Liver (tissue), 9 donors: ENCODE measurements around the gene SEPHS1. TPM values are rescaled to one million over a fixed set of nuclear protein-coding genes. Genes with fewer than 3 reads are reported as not detected.

Experiments used
- DNase-seq: peaks from one replicate; pipeline ENCODE4 v3.0.0-alpha.2; 2017; ENCODE audit warnings: low spot score
- H3K27ac ChIP-seq, 2 donors: one replicate each; pipeline ENCODE4 v1.7.0; 2013; ENCODE audit warnings: inconsistent platforms in 2 of 2, low read length in 2 of 2, control low read depth in 1 of 2, low read depth in 1 of 2, mild to moderate bottlenecking in 1 of 2
- H3K27me3 ChIP-seq, 4 donors: one replicate each; pipeline versions ENCODE4 v1.6.1 to v1.7.0; 2013; ENCODE audit warnings: low read length in 3 of 4, inconsistent platforms in 1 of 4, mild to moderate bottlenecking in 1 of 4, moderate library complexity in 1 of 4; ENCODE audit not compliant: control insufficient read depth in 4 of 4, insufficient read depth in 4 of 4
- H3K36me3 ChIP-seq, 4 donors: one replicate each; pipeline versions ENCODE4 v1.6.1 to v1.7.0; 2013; ENCODE audit warnings: low read length in 3 of 4, mild to moderate bottlenecking in 3 of 4, low read depth in 1 of 4, moderate library complexity in 1 of 4; ENCODE audit not compliant: control insufficient read depth in 4 of 4, insufficient read depth in 3 of 4
- H3K4me1 ChIP-seq, 4 donors: one replicate each; pipeline versions ENCODE4 v1.6.1 to v1.7.0; 2013; ENCODE audit warnings: low read length in 3 of 4, mild to moderate bottlenecking in 3 of 4, moderate library complexity in 1 of 4; ENCODE audit not compliant: control insufficient read depth in 4 of 4, insufficient read depth in 4 of 4
- H3K4me3 ChIP-seq, 3 donors: one replicate each; pipeline versions ENCODE4 v1.6.1 to v1.7.0; 2013; ENCODE audit warnings: low read length in 3 of 3, control low read depth in 1 of 3, low read depth in 1 of 3, mild to moderate bottlenecking in 1 of 3
- H3K9ac ChIP-seq, 2 donors: one replicate each; pipeline ENCODE4 v1.7.0; 2013; ENCODE audit warnings: low read length in 2 of 2, mild to moderate bottlenecking in 2 of 2, moderate library complexity in 2 of 2, control low read depth in 1 of 2, low read depth in 1 of 2
- H3K9me3 ChIP-seq, 4 donors: one replicate each; pipeline versions ENCODE4 v1.6.1 to v1.7.0; 2013; ENCODE audit warnings: low read length in 3 of 4; ENCODE audit not compliant: control insufficient read depth in 4 of 4
- ATF3 ChIP-seq: IDR thresholded peaks from 2 replicates; pipeline ENCODE4 v1.6.1; 2016; ENCODE audit warnings: antibody characterized with exemption
- EGR1 ChIP-seq, 2 donors: IDR thresholded peaks; 2 replicates each; pipeline ENCODE4 v1.6.1; 2016 to 2018; ENCODE audit warnings: antibody characterized with exemption in 2 of 2, low read depth in 2 of 2
- FOXA1 ChIP-seq: IDR thresholded peaks from 2 replicates; pipeline ENCODE4 v1.6.1; 2016; ENCODE audit warnings: antibody characterized with exemption
- FOXA2 ChIP-seq: IDR thresholded peaks from 2 replicates; pipeline ENCODE4 v1.6.1; 2016; ENCODE audit warnings: antibody characterized with exemption
- HNF4A ChIP-seq, 2 donors: conservative IDR thresholded peaks; 2 replicates each; pipeline ENCODE4 v1.6.1; 2016; ENCODE audit warnings: antibody characterized with exemption in 2 of 2, mild to moderate bottlenecking in 2 of 2
- JUND ChIP-seq, 2 donors: IDR thresholded peaks; 2 replicates each; pipeline ENCODE4 v1.6.1; 2016; ENCODE audit warnings: antibody characterized with exemption in 2 of 2
- MAX ChIP-seq: IDR thresholded peaks from 2 replicates; pipeline ENCODE4 v1.6.1; 2016; ENCODE audit warnings: antibody characterized with exemption
- NR2F2 ChIP-seq: IDR thresholded peaks from 2 replicates; pipeline ENCODE4 v1.6.1; 2016; ENCODE audit warnings: antibody characterized with exemption
- RAD21 ChIP-seq, 2 donors: IDR thresholded peaks; 2 replicates each; pipeline ENCODE4 v1.6.1; 2016; ENCODE audit warnings: antibody characterized with exemption in 2 of 2, mild to moderate bottlenecking in 2 of 2
- REST ChIP-seq: IDR thresholded peaks from 2 replicates; pipeline ENCODE4 v1.6.1; 2016; ENCODE audit warnings: antibody characterized with exemption, mild to moderate bottlenecking
- RXRA ChIP-seq, 2 donors: IDR thresholded peaks; 2 replicates each; pipeline ENCODE4 v1.6.1; 2017 to 2018; ENCODE audit warnings: antibody characterized with exemption in 2 of 2, mild to moderate bottlenecking in 1 of 2
- TAF1 ChIP-seq: conservative IDR thresholded peaks from 2 replicates; pipeline ENCODE4 v1.6.1; 2016; ENCODE audit warnings: antibody characterized with exemption, mild to moderate bottlenecking
- YY1 ChIP-seq: IDR thresholded peaks from 2 replicates; pipeline ENCODE4 v1.6.1; 2016; ENCODE audit warnings: antibody characterized with exemption, mild to moderate bottlenecking
- ZBTB33 ChIP-seq: IDR thresholded peaks from 2 replicates; pipeline ENCODE4 v1.6.1; 2016; ENCODE audit warnings: antibody characterized with exemption
- WGBS: extraction: QIAGEN DNeasy Blood & Tissue Kit; methylation state at CpG from one replicate; pipeline ENCODE4 v1.1.7; 2013; 5-methylcytosine and 5-hydroxymethylcytosine counted together
- polyA plus RNA-seq, 2 donors: library from polyadenylated mRNA; stranded (reverse) in 1 of 2; unstranded in 1 of 2; fragments of 200-250 nt in 1 of 2; fragments of >200 nt in 1 of 2; fragmentation: Nextera tagmentation in 1 of 2; extraction: Ambion mirVana in 1 of 2; gene quantifications; one replicate each; pipeline versions ENCODE4 v1.2.1 to v1.2.3, GENCODE V29; 2013 to 2015
- total RNA-seq, 2 donors: library from RNA; depleted of rRNA; stranded (reverse); fragments of >200 nt; gene quantifications; one replicate each; pipeline ENCODE4 v1.2.3, GENCODE V29; 2014
- donor health status: healthy.
- donor health status: healthy.
- donor health status: healthy.
- donor health status: healthy.
- donor health status: healthy.

Gene SEPHS1
- total and polyA plus RNA-seq, 4 donors: 10.4 to 39.3 (median 28.3) TPM

GRCh38 chr10:13396369-13396768 is 48.3 kb upstream of the SEPHS1 start (continued):
- no peak for TF ChIP-seq ZBTB33
- no peak for TF ChIP-seq TAF1
- TF ChIP-seq ATF3: no peak
- no peak for TF ChIP-seq RAD21 (IDR thresholded peaks at IDR 0.05)
- TF ChIP-seq FOXA2: no peak
- TF ChIP-seq MAX: no peak
- TF ChIP-seq FOXA1: no peak
- TF ChIP-seq YY1: no peak
- TF ChIP-seq HNF4A (conservative IDR thresholded peaks at IDR 0.05): no peak
- TF ChIP-seq JUND (IDR thresholded peaks at IDR 0.05): no peak
- TF ChIP-seq RXRA (IDR thresholded peaks at IDR 0.05): no peak
- no peak for TF ChIP-seq EGR1 (IDR thresholded peaks at IDR 0.05; ENCODE audit: low read depth in 2 of 2)

GRCh38 chr10:13395540-13395939 is 47.4 kb upstream of the SEPHS1 start:
- no peak for DNase-seq
- Histone ChIP-seq H3K9me3 (no peaks in the 10 kb centered on the region), H3K27me3 (no peaks in the 10 kb centered on the region), H3K9ac (no peak overlapping the region), H3K4me1 (peaks cover 0 to 6% (median 1%) of the 10 kb centered on the region in 4 donors), H3K4me3 (no peak overlapping the region), H3K36me3 (no peaks in the 10 kb centered on the region), H3K27ac (no peak overlapping the region)
- WGBS: 93% methylated on average over 3 of the region's 3 CpGs
- TF ChIP-seq TAF1 (no peak), REST (no peak), YY1 (no peak)

- Histone ChIP-seq H3K4me3 (no peak overlapping the region), H3K4me1 (peaks cover 0 to 10% (median 4%) of the 10 kb centered on the region in 4 donors), H3K27me3 (no peaks in the 10 kb centered on the region), H3K36me3 (no peaks in the 10 kb centered on the region), H3K9ac (no peak overlapping the region), H3K9me3 (no peaks in the 10 kb centered on the region), H3K27ac (no peak overlapping the region)
- no peak for DNase-seq
- TF ChIP-seq NR2F2 (no peak), YY1 (no peak), REST (no peak)
- WGBS: 70% methylated on average over 4 of the region's 4 CpGs
Measured at GRCh38 chr10:13393640-13394039, 45.5 kb upstream of the SEPHS1 start.
